SK-N-SH treated with all-trans-retinoic acid at 6 μM for 48 hours (cell line): ENCODE results near the gene TGFBR2.

Source experiments
- ARNTL ChIP-seq: fragments of 450-650 bp; formaldehyde crosslinking; IDR thresholded peaks from 2 replicates; pipeline ENCODE4 v1.5.0; 2020; ENCODE audit warnings: low read depth, mild to moderate bottlenecking, moderate library complexity, borderline replicate concordance
- BACH2 ChIP-seq: fragments of 250-450 bp; sonication (Bioruptor Pico); IDR thresholded peaks from 2 replicates; pipeline ENCODE4 v1.9.0; 2021; ENCODE audit warnings: mild to moderate bottlenecking, borderline replicate concordance
- GLIS3 ChIP-seq: fragments of 250-450 bp; sonication (Bioruptor Pico); IDR thresholded peaks from 2 replicates; pipeline ENCODE4 v1.5.0; 2020; ENCODE audit warnings: mild to moderate bottlenecking, moderate library complexity
- PATZ1 ChIP-seq: fragments of 250-450 bp; sonication (Bioruptor Pico); IDR thresholded peaks from 2 replicates; pipeline ENCODE4 v1.8.0; 2020; ENCODE audit warnings: mild to moderate bottlenecking, moderate library complexity, borderline replicate concordance
- POU6F1 ChIP-seq: fragments of 250-450 bp; sonication (Bioruptor Pico); IDR thresholded peaks from 2 replicates; pipeline ENCODE4 v1.8.0; 2021; ENCODE audit warnings: low read depth, mild to moderate bottlenecking, moderate library complexity, borderline replicate concordance
- PPARA ChIP-seq: fragments of 250-450 bp; sonication (Bioruptor Pico); IDR thresholded peaks from 2 replicates; pipeline ENCODE4 v1.5.0; 2020; ENCODE audit warnings: mild to moderate bottlenecking, borderline replicate concordance
- ZFP3 ChIP-seq: fragments of 250-450 bp; sonication (Bioruptor Pico); IDR thresholded peaks from 2 replicates; pipeline ENCODE4 v1.5.0; 2020; ENCODE audit warnings: mild to moderate bottlenecking, moderate library complexity
- ZNF565 ChIP-seq: fragments of 450-650 bp; formaldehyde crosslinking; conservative IDR thresholded peaks from 2 replicates; pipeline ENCODE4 v1.5.0; 2020; ENCODE audit warnings: low read depth, mild to moderate bottlenecking, moderate library complexity
- ZNF70 ChIP-seq: fragments of 450-650 bp; formaldehyde crosslinking; IDR thresholded peaks from 2 replicates; pipeline ENCODE4 v1.5.0; 2020; ENCODE audit warnings: mild to moderate bottlenecking, moderate library complexity
- TF ChIP-seq, protein P1 (sequence below): fragments of 250-450 bp; sonication (Bioruptor Pico); IDR thresholded peaks from 2 replicates; pipeline ENCODE4 v1.5.1; 2020; ENCODE audit warnings: low read depth, mild to moderate bottlenecking, moderate library complexity

GRCh38 chr3:30686799-30687198 is 80.4 kb downstream of the TGFBR2 start:
- no peak for TF ChIP-seq ARNTL
- TF ChIP-seq BACH2 (CRISPR knock-in tag) = no peak
- TF ChIP-seq ZNF70 (CRISPR knock-in tag) = no peak
- TF ChIP-seq, protein P1, sequence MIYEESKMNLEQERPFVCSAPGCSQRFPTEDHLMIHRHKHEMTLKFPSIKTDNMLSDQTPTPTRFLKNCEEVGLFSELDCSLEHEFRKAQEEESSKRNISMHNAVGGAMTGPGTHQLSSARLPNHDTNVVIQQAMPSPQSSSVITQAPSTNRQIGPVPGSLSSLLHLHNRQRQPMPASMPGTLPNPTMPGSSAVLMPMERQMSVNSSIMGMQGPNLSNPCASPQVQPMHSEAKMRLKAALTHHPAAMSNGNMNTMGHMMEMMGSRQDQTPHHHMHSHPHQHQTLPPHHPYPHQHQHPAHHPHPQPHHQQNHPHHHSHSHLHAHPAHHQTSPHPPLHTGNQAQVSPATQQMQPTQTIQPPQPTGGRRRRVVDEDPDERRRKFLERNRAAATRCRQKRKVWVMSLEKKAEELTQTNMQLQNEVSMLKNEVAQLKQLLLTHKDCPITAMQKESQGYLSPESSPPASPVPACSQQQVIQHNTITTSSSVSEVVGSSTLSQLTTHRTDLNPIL (CRISPR knock-in tag) = no peak
- no peak for TF ChIP-seq PATZ1 (CRISPR knock-in tag)
- no peak for TF ChIP-seq ZFP3 (CRISPR knock-in tag)
- no peak for TF ChIP-seq POU6F1 (CRISPR knock-in tag)
- TF ChIP-seq GLIS3 (CRISPR knock-in tag) = no peak
- TF ChIP-seq ZNF565 (CRISPR knock-in tag) = no peak
- TF ChIP-seq PPARA (CRISPR knock-in tag) = no peak
